ENCODE results near the gene FRAS1. TPM values are rescaled to one million over a fixed set of nuclear protein-coding genes. Genes with fewer than 3 reads are reported as not detected.

Gene FRAS1
- total RNA-seq, 4 donors from 2014 or later: 3.4 to 11.7 (median 4.2) TPM

GRCh38 chr4:78129383-78130108 is 72.4 kb downstream of the FRAS1 start:
- no peaks in the 10 kb centered on the region for H3K9me3 ChIP-seq
- no peaks in the 10 kb centered on the region for H3K27me3 ChIP-seq
- no peak for ATAC-seq
- no peak overlapping the region for H3K27ac ChIP-seq
- H3K36me3 ChIP-seq: no peaks in the 10 kb centered on the region
- TF ChIP-seq EP300 (IDR thresholded peaks at IDR 0.05): no peak
- TF ChIP-seq POLR2AphosphoS5 (IDR thresholded peaks at IDR 0.05): no peak
- no peak for TF ChIP-seq POLR2A (IDR thresholded peaks at IDR 0.05)
- TF ChIP-seq, protein P1, sequence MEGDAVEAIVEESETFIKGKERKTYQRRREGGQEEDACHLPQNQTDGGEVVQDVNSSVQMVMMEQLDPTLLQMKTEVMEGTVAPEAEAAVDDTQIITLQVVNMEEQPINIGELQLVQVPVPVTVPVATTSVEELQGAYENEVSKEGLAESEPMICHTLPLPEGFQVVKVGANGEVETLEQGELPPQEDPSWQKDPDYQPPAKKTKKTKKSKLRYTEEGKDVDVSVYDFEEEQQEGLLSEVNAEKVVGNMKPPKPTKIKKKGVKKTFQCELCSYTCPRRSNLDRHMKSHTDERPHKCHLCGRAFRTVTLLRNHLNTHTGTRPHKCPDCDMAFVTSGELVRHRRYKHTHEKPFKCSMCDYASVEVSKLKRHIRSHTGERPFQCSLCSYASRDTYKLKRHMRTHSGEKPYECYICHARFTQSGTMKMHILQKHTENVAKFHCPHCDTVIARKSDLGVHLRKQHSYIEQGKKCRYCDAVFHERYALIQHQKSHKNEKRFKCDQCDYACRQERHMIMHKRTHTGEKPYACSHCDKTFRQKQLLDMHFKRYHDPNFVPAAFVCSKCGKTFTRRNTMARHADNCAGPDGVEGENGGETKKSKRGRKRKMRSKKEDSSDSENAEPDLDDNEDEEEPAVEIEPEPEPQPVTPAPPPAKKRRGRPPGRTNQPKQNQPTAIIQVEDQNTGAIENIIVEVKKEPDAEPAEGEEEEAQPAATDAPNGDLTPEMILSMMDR (IDR thresholded peaks at IDR 0.05): no peak
- H3K4me1 ChIP-seq: no peaks in the 10 kb centered on the region
- no peak overlapping the region for H3K4me3 ChIP-seq
- WGBS, 2 donors (ENCODE audit: low coverage in 1 of 2): 83 to 89% methylated on average over 1 of the region's 1 CpG

- TF ChIP-seq, protein P1 (IDR thresholded peaks at IDR 0.05): no peak
- TF ChIP-seq EP300 (IDR thresholded peaks at IDR 0.05) (no peak), POLR2AphosphoS5 (IDR thresholded peaks at IDR 0.05) (no peak), POLR2A (IDR thresholded peaks at IDR 0.05) (no peak)
- WGBS, 2 donors (ENCODE audit: low coverage in 1 of 2): 15 to 38% methylated on average over 3 of the region's 3 CpGs
- no peak for ATAC-seq
- no peaks in the 10 kb centered on the region for H3K4me1 ChIP-seq
- no peaks in the 10 kb centered on the region for H3K36me3 ChIP-seq
- no peak overlapping the region for H3K4me3 ChIP-seq
- H3K9me3 ChIP-seq: no peaks in the 10 kb centered on the region
- H3K27ac ChIP-seq: no peak overlapping the region
- no peaks in the 10 kb centered on the region for H3K27me3 ChIP-seq
Observed at GRCh38 chr4:78131403-78131802, 74.3 kb downstream of the FRAS1 start.

DNA sequence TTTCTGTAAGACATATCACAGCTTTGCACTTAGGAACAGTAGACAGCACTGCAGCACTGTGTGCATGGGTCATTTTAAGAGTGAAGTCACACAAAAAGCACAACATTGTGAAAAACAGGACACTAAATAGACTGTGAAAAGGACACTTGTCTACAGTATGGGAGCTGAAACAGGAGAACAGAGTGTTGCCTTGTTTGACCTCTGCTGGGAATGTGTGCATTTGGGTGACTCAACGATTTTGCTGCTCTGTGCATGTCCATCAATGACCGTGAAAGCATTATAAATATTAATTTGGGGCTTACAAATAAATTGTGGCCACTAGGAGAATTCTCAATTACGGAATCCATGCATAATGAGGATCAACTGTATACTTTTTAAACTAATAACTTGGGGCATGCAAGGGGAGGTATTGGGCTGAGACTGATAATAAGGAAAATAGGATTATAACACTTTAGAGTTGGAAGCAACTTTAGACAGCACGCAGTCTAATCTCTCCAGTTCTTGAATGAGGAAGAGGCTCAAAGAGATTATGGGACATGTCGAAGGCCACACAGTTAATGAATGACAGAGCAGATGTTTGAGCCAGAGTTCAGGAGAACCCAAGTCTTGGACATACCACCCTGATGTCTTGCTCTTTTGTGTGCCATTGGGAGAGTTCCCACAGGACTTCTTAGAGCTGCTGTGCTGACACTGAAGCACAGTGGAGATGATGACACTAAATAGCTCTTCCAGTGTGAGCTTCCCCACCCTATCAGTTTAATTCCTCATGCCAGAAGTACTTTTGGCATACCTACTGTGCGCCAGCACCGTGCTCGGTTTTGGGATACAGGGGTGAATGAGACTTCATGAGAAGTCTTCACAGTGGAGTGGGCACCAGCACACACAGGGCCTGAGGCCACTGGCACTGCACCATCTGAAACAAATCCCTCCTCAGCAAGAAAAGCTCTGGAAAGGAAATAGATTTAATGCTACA is 79.3 kb downstream of the FRAS1 start:
- Histone ChIP-seq H3K36me3 (no peaks in the 10 kb centered on the region), H3K27me3 (no peaks in the 10 kb centered on the region), H3K4me3 (no peak overlapping the region), H3K27ac (no peak overlapping the region), H3K9me3 (no peaks in the 10 kb centered on the region), H3K4me1 (no peaks in the 10 kb centered on the region)
- WGBS, 2 donors (ENCODE audit: low coverage in 1 of 2): 69 to 85% methylated on average over 8 of the region's 8 CpGs
- ATAC-seq: no peak
- TF ChIP-seq POLR2A (IDR thresholded peaks at IDR 0.05) (no peak), EP300 (IDR thresholded peaks at IDR 0.05) (no peak), POLR2AphosphoS5 (IDR thresholded peaks at IDR 0.05) (no peak)
- TF ChIP-seq, protein P1 (IDR thresholded peaks at IDR 0.05): no peak

- Histone ChIP-seq H3K27me3 (no peaks in the 10 kb centered on the region), H3K4me3 (no peak overlapping the region), H3K4me1 (no peaks in the 10 kb centered on the region), H3K27ac (no peak overlapping the region), H3K36me3 (no peaks in the 10 kb centered on the region), H3K9me3 (no peaks in the 10 kb centered on the region)
- TF ChIP-seq, protein P1 (IDR thresholded peaks at IDR 0.05): no peak
- no peak for TF ChIP-seq EP300 (IDR thresholded peaks at IDR 0.05)
- no peak for TF ChIP-seq POLR2A (IDR thresholded peaks at IDR 0.05)
- no peak for TF ChIP-seq POLR2AphosphoS5 (IDR thresholded peaks at IDR 0.05)
- 80 to 100% methylated on average over 1 of the region's 1 CpG for WGBS, 2 donors (ENCODE audit: low coverage in 1 of 2)
- ATAC-seq: no peak
Observed at GRCh38 chr4:78137532-78137931, 80.4 kb downstream of the FRAS1 start.
